GM21423 (cell line): ENCODE results near the gene YPEL3.

Experiments
- ATAC-seq: cut with Tn5 transposase; IDR thresholded peaks from one replicate; pipeline ENCODE4 v1.9.1; 2021; ENCODE audit warnings: mild to moderate bottlenecking, moderate library complexity; ENCODE audit not compliant: unreplicated experiment

Gene YPEL3

GRCh38 chr16:30070490-30070889 is 25.5 kb downstream of the YPEL3 start:
- ATAC-seq, result no peak

- ATAC-seq, result no peak
Observed at GRCh38 chr16:30069611-30070462, 26.2 kb downstream of the YPEL3 start.

- ATAC-seq, result no peak
Observed at GRCh38 chr16:30068750-30069610, 27.0 kb downstream of the YPEL3 start.

GRCh38 chr16:30068333-30068732 is 27.7 kb downstream of the YPEL3 start:
- no peak for ATAC-seq

GRCh38 chr16:30067584-30067916 is 28.5 kb downstream of the YPEL3 start:
- ATAC-seq, result no peak

- ATAC-seq, result no peak
Observed at GRCh38 chr16:30066761-30067583, 29.0 kb downstream of the YPEL3 start.

GRCh38 chr16:30065943-30066760 is 29.9 kb downstream of the YPEL3 start:
- ATAC-seq, result no peak

GRCh38 chr16:30065102-30065942 is 30.7 kb downstream of the YPEL3 start, which contains the start of gene ALDOA:
Gene ALDOA (plus strand): TSS chr16:30065760. CDS start chr16:30066898, 1,138 bp downstream.
- ATAC-seq, result peak; percentile 77

GRCh38 chr16:30064729-30065101 is 31.3 kb downstream of the YPEL3 start:
- no peak for ATAC-seq

GRCh38 chr16:30063893-30064728 is 31.9 kb downstream of the YPEL3 start:
- ATAC-seq, result peak; percentile 28

GRCh38 chr16:30063278-30063892 is 32.6 kb downstream of the YPEL3 start:
- ATAC-seq, result no peak

GRCh38 chr16:30060836-30061554 is 35.0 kb downstream of the YPEL3 start:
- no peak for ATAC-seq

- ATAC-seq, result no peak
Observed at GRCh38 chr16:30060346-30060745, 35.7 kb downstream of the YPEL3 start.

- no peak for ATAC-seq
Observed at GRCh38 chr16:30054959-30055553, 41.0 kb downstream of the YPEL3 start.

GRCh38 chr16:30054451-30054850 is 41.6 kb downstream of the YPEL3 start:
- ATAC-seq, result no peak

GRCh38 chr16:30053376-30054015 is 42.5 kb downstream of the YPEL3 start:
- ATAC-seq, result no peak
